GM19372 (cell line): ENCODE measurements around the gene ZNF622.

Source experiments
- ATAC-seq: cut with Tn5 transposase; IDR thresholded peaks from one replicate; pipeline ENCODE4 v1.9.1; 2021; ENCODE audit warnings: mild to moderate bottlenecking, low read depth, moderate library complexity; ENCODE audit not compliant: unreplicated experiment

Gene ZNF622

GRCh38 chr5:16465544-16466432 is at the start of gene ZNF622:
ZNF622 (minus strand) TSS chr5:16465800; CDS start chr5:16465665, 135 bp downstream.
- peak; percentile 83 for ATAC-seq

GRCh38 chr5:16510098-16510497 is 44.5 kb upstream of the ZNF622 start:
- ATAC-seq: no peak

- ATAC-seq: no peak
Observed at GRCh38 chr5:16508730-16509531, 43.3 kb upstream of the ZNF622 start.

GRCh38 chr5:16507716-16508115 is 42.1 kb upstream of the ZNF622 start:
- ATAC-seq: no peak

GRCh38 chr5:16505904-16506303 is 40.3 kb upstream of the ZNF622 start:
- ATAC-seq: no peak

- ATAC-seq: no peak
Observed at GRCh38 chr5:16505140-16505891, 39.7 kb upstream of the ZNF622 start.

- ATAC-seq: no peak
Observed at GRCh38 chr5:16504571-16504970, 39.0 kb upstream of the ZNF622 start.

- no peak for ATAC-seq
Observed at GRCh38 chr5:16502866-16503265, 37.3 kb upstream of the ZNF622 start.

GRCh38 chr5:16500024-16500423 is 34.4 kb upstream of the ZNF622 start:
- no peak for ATAC-seq

- no peak for ATAC-seq
Observed at GRCh38 chr5:16497546-16497945, 31.9 kb upstream of the ZNF622 start.

- ATAC-seq: no peak
Observed at GRCh38 chr5:16493261-16493660, 27.7 kb upstream of the ZNF622 start.

- no peak for ATAC-seq
Observed at GRCh38 chr5:16492398-16493140, 27.0 kb upstream of the ZNF622 start.

GRCh38 chr5:16490911-16491310 is 25.3 kb upstream of the ZNF622 start:
- no peak for ATAC-seq

GRCh38 chr5:16489322-16489791 is 23.8 kb upstream of the ZNF622 start:
- no peak for ATAC-seq

- no peak for ATAC-seq
Observed at GRCh38 chr5:16487456-16487855, 21.9 kb upstream of the ZNF622 start.

- no peak for ATAC-seq
Observed at GRCh38 chr5:16486711-16487111, 21.1 kb upstream of the ZNF622 start.

GRCh38 chr5:16485656-16486055 is 20.1 kb upstream of the ZNF622 start:
- no peak for ATAC-seq

GRCh38 chr5:16484081-16484480 is 18.5 kb upstream of the ZNF622 start:
- no peak for ATAC-seq

- no peak for ATAC-seq
Observed at GRCh38 chr5:16483361-16483760, 17.8 kb upstream of the ZNF622 start.

- no peak for ATAC-seq
Observed at GRCh38 chr5:16482891-16483290, 17.3 kb upstream of the ZNF622 start.
